CD14-positive monocyte (primary cell): Measurements from ENCODE around the gene MARCKS. TPM values are rescaled to one million over a fixed set of nuclear protein-coding genes. Genes with fewer than 3 reads are reported as not detected.

ENCODE experiments used
- DNase-seq, 3 donors: peaks; one replicate each; pipeline ENCODE4 v3.0.0-alpha.2; 2011 to 2022
- H2AFZ ChIP-seq: 2 replicates; pipeline ENCODE4 v1.6.0; 2012; ENCODE audit warnings: mild to moderate bottlenecking, low read depth, low read length, inconsistent platforms; ENCODE audit not compliant: insufficient read depth, poor library complexity, severe bottlenecking
- H3K27ac ChIP-seq, 2 donors: 1 replicate in 1 of 2; 2 replicates in 1 of 2; pipeline ENCODE4 v1.5.1; 2012 to 2013; ENCODE audit warnings: low read length in 2 of 2, control low read depth in 1 of 2, inconsistent platforms in 1 of 2, low read depth in 1 of 2, mild to moderate bottlenecking in 1 of 2
- H3K27me3 ChIP-seq, 2 donors: one replicate each; pipeline versions ENCODE4 v1.6.0 to v1.6.1; 2011 to 2013; ENCODE audit warnings: low read length in 2 of 2; ENCODE audit not compliant: control insufficient read depth in 2 of 2, insufficient read depth in 2 of 2
- H3K36me3 ChIP-seq, 2 donors: replicated peaks in 1 of 2; 1 replicate in 1 of 2; 2 replicates in 1 of 2; pipeline versions ENCODE4 v1.5.1 to v1.6.1; 2012 to 2013; ENCODE audit warnings: low read length in 2 of 2, control low read depth in 1 of 2, inconsistent platforms in 1 of 2, mild to moderate bottlenecking in 1 of 2; ENCODE audit not compliant: insufficient read depth in 2 of 2, control insufficient read depth in 1 of 2
- H3K4me1 ChIP-seq, 2 donors: 1 replicate in 1 of 2; 2 replicates in 1 of 2; pipeline versions ENCODE4 v1.5.1 to v1.6.1; 2012 to 2013; ENCODE audit warnings: low read length in 2 of 2, control low read depth in 1 of 2, inconsistent platforms in 1 of 2, mild to moderate bottlenecking in 1 of 2, moderate library complexity in 1 of 2; ENCODE audit not compliant: insufficient read depth in 2 of 2, control insufficient read depth in 1 of 2
- H3K4me2 ChIP-seq: replicated peaks from 2 replicates; pipeline ENCODE3; 2012; ENCODE audit warnings: low read length, moderate library complexity, mild to moderate bottlenecking; ENCODE audit not compliant: poor library complexity, severe bottlenecking; ENCODE audit errors: extremely low read depth
- H3K4me3 ChIP-seq, 3 experiments: fragments of 200-600 bp in 1 of 3; sonication (generic) in 1 of 3; replicated peaks in 1 of 3; 1 replicate in 2 of 3; 2 replicates in 1 of 3; pipeline ENCODE4 v1.5.1; 2011 to 2013; ENCODE audit warnings: low read length in 3 of 3, mild to moderate bottlenecking in 3 of 3, control low read depth in 2 of 3, low read depth in 2 of 3, inconsistent platforms in 1 of 3, moderate library complexity in 1 of 3
- H3K79me2 ChIP-seq: 2 replicates; pipeline ENCODE4 v1.6.0; 2012; ENCODE audit warnings: mild to moderate bottlenecking, control low read depth, inconsistent platforms, low read length, moderate library complexity; ENCODE audit not compliant: insufficient read depth
- H3K9ac ChIP-seq: 2 replicates; pipeline ENCODE4 v1.6.0; 2017; ENCODE audit warnings: low read length, mild to moderate bottlenecking; ENCODE audit not compliant: insufficient read depth, poor library complexity, severe bottlenecking
- H3K9me3 ChIP-seq, 2 donors: replicated peaks in 1 of 2; 1 replicate in 1 of 2; 2 replicates in 1 of 2; pipeline versions ENCODE4 v1.5.1 to v1.6.1; 2012 to 2013; ENCODE audit warnings: low read length in 2 of 2, control low read depth in 1 of 2; ENCODE audit not compliant: control insufficient read depth in 1 of 2, insufficient read depth in 1 of 2
- H4K20me1 ChIP-seq: 2 replicates; pipeline ENCODE4 v1.6.0; 2012; ENCODE audit warnings: mild to moderate bottlenecking, low read length, control low read depth, moderate library complexity; ENCODE audit not compliant: insufficient read depth
- H3K27ac Mint-ChIP-seq, 7 donors: one replicate each; pipeline ENCODE4 v1.8.0; 2020; ENCODE audit warnings: mild to moderate bottlenecking in 7 of 7, mixed read lengths in 7 of 7, moderate library complexity in 6 of 7, inconsistent platforms in 2 of 7
- H3K27me3 Mint-ChIP-seq, 3 donors: one replicate each; pipeline ENCODE4 v1.8.0; 2021 to 2022; ENCODE audit warnings: low read depth in 3 of 3, mild to moderate bottlenecking in 3 of 3, mixed read lengths in 3 of 3, moderate library complexity in 3 of 3, inconsistent platforms in 1 of 3
- H3K36me3 Mint-ChIP-seq, 2 donors: one replicate each; pipeline ENCODE4 v1.8.0; 2020; ENCODE audit warnings: mixed read lengths in 2 of 2, inconsistent platforms in 1 of 2, mild to moderate bottlenecking in 1 of 2
- H3K4me1 Mint-ChIP-seq: one replicate; pipeline ENCODE4 v1.8.0; 2020; ENCODE audit warnings: mild to moderate bottlenecking, mixed read lengths
- H3K4me3 Mint-ChIP-seq, 2 donors: one replicate each; pipeline ENCODE4 v1.8.0; 2020; ENCODE audit warnings: mild to moderate bottlenecking in 2 of 2, mixed read lengths in 2 of 2, moderate library complexity in 1 of 2
- H3K9me3 Mint-ChIP-seq, 7 donors: one replicate each; pipeline ENCODE4 v1.8.0; 2020 to 2022; ENCODE audit warnings: mixed read lengths in 7 of 7, mild to moderate bottlenecking in 6 of 7, moderate library complexity in 6 of 7, inconsistent platforms in 2 of 7
- WGBS: methylation state at CpG from one replicate; pipeline ENCODE4 v1.1.5; 2013; ENCODE audit warnings: missing lambda C conversion rate; ENCODE audit not compliant: insufficient coverage; 5-methylcytosine and 5-hydroxymethylcytosine counted together
- intact Hi-C, 2 donors: fragments of 100-400 bp; cut with micrococcal nuclease; formaldehyde crosslinking; loops; one replicate each; pipeline versions ENCODE4 v1.15.0 to v1.15.1; 2023
- polyA plus RNA-seq, 3 donors: library from polyadenylated mRNA; depleted of rRNA in 1 of 3; unstranded in 2 of 3; stranded (reverse) in 1 of 3; fragments of 300-500 nt in 2 of 3; fragments of >200 nt in 1 of 3; fragmentation: Illumina TruSeq in 2 of 3; gene quantifications; 1 replicate in 2 of 3; 2 replicates in 1 of 3; pipeline ENCODE4 v1.2.3, GENCODE V29; 2012 to 2021
- TF ChIP-seq, protein P1 (sequence below): fragments of 200-600 bp; IDR thresholded peaks from one replicate; pipeline ENCODE4 v1.8.0; 2022; ENCODE audit warnings: antibody characterized with exemption, mild to moderate bottlenecking

The MARCKS gene
- polyA plus RNA-seq, 3 donors, result 12.1 to 22.9 (median 14.4) TPM

DNA sequence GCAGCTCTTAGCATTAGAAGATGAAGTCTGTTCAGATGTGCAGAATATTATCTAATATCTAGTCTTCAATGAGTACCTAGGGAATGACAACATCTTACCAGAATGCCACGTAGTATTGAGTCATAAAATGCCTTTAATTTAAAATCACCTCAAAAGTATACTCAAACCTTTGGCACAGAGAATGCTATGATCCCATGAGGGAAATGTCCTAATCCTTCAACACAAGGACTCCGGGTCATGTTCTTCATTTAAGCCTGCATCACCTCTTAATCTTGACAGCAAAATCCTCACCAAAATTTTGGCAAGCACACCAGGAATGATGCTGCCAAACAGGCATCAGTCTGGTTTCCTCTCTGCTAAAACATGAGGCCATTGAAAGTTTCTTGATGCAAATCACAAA lies 23.6 kb upstream of the MARCKS start:
- H3K4me2 ChIP-seq, result no peak overlapping the region
- peaks cover 10 to 14% of the 10 kb centered on the region in 2 donors for H3K4me1 ChIP-seq
- H3K27ac ChIP-seq, result no peak overlapping the region
- peaks cover 14% of the 10 kb centered on the region for H3K4me1 Mint-ChIP-seq
- H3K27ac Mint-ChIP-seq, result no peak overlapping the region
- peaks cover 0 to 7% (median 0%) of the 10 kb centered on the region in 7 donors for H3K9me3 Mint-ChIP-seq
- no peaks in the 10 kb centered on the region for H3K27me3 ChIP-seq
- no peaks in the 10 kb centered on the region for H3K9me3 ChIP-seq
- TF ChIP-seq, protein P1, sequence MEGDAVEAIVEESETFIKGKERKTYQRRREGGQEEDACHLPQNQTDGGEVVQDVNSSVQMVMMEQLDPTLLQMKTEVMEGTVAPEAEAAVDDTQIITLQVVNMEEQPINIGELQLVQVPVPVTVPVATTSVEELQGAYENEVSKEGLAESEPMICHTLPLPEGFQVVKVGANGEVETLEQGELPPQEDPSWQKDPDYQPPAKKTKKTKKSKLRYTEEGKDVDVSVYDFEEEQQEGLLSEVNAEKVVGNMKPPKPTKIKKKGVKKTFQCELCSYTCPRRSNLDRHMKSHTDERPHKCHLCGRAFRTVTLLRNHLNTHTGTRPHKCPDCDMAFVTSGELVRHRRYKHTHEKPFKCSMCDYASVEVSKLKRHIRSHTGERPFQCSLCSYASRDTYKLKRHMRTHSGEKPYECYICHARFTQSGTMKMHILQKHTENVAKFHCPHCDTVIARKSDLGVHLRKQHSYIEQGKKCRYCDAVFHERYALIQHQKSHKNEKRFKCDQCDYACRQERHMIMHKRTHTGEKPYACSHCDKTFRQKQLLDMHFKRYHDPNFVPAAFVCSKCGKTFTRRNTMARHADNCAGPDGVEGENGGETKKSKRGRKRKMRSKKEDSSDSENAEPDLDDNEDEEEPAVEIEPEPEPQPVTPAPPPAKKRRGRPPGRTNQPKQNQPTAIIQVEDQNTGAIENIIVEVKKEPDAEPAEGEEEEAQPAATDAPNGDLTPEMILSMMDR, result no peak
- no peak overlapping the region for H3K4me3 ChIP-seq
- H3K9ac ChIP-seq, result no peak overlapping the region
- H3K79me2 ChIP-seq, result no peaks in the 10 kb centered on the region
- H3K36me3 ChIP-seq, result no peaks in the 10 kb centered on the region
- no peak overlapping the region for H2AFZ ChIP-seq
- DNase-seq, result no peak
- no peaks in the 10 kb centered on the region for H3K36me3 Mint-ChIP-seq
- H4K20me1 ChIP-seq, result no peaks in the 10 kb centered on the region
- H3K4me3 Mint-ChIP-seq, result no peak overlapping the region
- intact Hi-C loops, result no loop called here
- WGBS, result 100% methylated on average over 1 of the region's 2 CpGs
- no peaks in the 10 kb centered on the region for H3K27me3 Mint-ChIP-seq

DNA sequence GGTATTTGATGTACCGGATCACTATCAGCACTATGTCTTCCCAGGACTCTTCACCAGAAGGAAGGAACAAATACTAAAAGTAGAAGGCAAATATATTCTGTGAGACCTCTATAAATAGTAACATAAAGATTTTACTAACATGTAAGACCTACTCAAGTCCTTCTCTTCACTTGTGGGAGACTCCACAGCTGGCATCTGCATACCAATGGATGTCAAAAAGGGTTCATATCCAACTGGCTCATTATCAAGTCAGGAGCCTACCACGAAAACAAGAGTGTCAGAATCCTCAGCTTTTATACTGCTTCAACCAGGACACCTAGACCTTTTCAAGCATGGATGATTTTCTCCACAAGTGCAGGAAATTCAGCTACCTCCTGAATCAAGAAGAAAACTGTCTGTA lies 20.0 kb upstream of the MARCKS start:
- Histone ChIP-seq H3K36me3 (no peaks in the 10 kb centered on the region), H3K9ac (no peak overlapping the region), H3K27ac (no peak overlapping the region), H3K27me3 (no peaks in the 10 kb centered on the region), H3K4me2 (no peak overlapping the region), H3K79me2 (no peaks in the 10 kb centered on the region), H4K20me1 (no peaks in the 10 kb centered on the region), H3K4me3 (no peak overlapping the region), H2AFZ (peak overlapping the region; percentile 27), H3K4me1 (no peaks in the 10 kb centered on the region), H3K9me3 (no peaks in the 10 kb centered on the region)
- TF ChIP-seq, protein P1, result no peak
- DNase-seq, result no peak
- Mint-ChIP-seq H3K27me3 (no peaks in the 10 kb centered on the region), H3K4me1 (no peaks in the 10 kb centered on the region), H3K9me3 (peaks cover 0 to 2% (median 0%) of the 10 kb centered on the region in 7 donors), H3K4me3 (no peak overlapping the region), H3K27ac (no peak overlapping the region), H3K36me3 (no peaks in the 10 kb centered on the region)
- intact Hi-C loops, result no loop called here
- WGBS, result no CpG with 5 or more reads among the region's 2 CpGs
